ENCODE results near the gene SCRN1.

DNA sequence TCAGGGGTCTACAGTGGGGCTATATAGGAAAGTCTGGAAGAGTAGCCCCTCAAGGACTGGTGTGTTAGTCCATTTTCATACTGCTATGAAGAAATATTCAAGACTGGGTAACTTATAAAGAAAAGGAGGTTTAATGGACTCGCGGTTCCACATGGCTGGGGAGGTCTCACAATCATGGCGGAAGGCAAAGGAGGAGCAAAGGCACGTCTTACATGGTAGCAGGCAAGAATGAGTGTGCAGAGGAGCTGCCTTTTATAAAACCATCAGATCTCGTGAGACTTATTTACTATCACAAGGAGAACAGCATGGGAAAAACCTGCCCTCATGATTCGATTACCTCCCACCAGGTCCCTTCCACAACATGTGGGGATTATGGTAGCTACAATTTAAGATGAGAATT, 33.9 kb upstream of the SCRN1 start:
- TF ChIP-seq, protein P1, sequence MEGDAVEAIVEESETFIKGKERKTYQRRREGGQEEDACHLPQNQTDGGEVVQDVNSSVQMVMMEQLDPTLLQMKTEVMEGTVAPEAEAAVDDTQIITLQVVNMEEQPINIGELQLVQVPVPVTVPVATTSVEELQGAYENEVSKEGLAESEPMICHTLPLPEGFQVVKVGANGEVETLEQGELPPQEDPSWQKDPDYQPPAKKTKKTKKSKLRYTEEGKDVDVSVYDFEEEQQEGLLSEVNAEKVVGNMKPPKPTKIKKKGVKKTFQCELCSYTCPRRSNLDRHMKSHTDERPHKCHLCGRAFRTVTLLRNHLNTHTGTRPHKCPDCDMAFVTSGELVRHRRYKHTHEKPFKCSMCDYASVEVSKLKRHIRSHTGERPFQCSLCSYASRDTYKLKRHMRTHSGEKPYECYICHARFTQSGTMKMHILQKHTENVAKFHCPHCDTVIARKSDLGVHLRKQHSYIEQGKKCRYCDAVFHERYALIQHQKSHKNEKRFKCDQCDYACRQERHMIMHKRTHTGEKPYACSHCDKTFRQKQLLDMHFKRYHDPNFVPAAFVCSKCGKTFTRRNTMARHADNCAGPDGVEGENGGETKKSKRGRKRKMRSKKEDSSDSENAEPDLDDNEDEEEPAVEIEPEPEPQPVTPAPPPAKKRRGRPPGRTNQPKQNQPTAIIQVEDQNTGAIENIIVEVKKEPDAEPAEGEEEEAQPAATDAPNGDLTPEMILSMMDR (conservative IDR thresholded peaks at IDR 0.05; ENCODE audit: low read depth, low read length), result no peak
- TF ChIP-seq EZH2 (IDR thresholded peaks at IDR 0.05; ENCODE audit: low read length, unreplicated experiment), result no peak
